GM19025 (cell line): ENCODE measurements around the gene SPP1.

ENCODE experiments used
- ATAC-seq: cut with Tn5 transposase; IDR thresholded peaks from one replicate; pipeline ENCODE4 v1.9.1; 2021; ENCODE audit warnings: mild to moderate bottlenecking, low read depth, moderate library complexity; ENCODE audit not compliant: unreplicated experiment

SPP1 gene

DNA sequence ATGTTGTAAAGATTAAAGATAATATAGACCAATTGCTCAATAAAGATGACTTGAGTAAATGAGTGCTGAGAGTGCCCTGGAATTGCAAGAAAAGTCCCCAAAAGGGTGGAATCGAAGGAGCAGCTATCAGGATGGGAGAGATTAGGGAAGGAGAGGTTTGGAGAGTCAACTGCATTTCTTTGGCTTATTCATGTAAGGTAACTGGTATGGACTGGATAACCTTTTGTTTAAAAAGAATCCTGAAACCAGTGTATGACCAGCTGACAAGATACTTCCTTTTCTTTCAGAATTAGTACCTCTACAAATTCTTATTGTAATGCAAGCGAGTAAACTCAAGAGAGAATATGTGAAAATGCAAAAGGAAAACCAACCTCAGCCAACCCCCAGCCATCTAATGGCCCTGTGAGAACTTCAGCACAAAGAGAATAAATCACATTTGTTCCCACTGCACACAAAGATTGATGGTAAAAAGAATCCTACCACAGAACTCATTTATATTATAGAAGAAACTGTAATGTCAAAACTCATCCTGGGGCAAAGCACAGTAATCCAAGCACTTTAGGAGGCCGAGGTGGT lies 24.5 kb upstream of the SPP1 start:
- ATAC-seq, result no peak

- no peak for ATAC-seq
These were observed 21.7 kb upstream of the SPP1 start for GRCh38 chr4:87953826-87954225.

DNA sequence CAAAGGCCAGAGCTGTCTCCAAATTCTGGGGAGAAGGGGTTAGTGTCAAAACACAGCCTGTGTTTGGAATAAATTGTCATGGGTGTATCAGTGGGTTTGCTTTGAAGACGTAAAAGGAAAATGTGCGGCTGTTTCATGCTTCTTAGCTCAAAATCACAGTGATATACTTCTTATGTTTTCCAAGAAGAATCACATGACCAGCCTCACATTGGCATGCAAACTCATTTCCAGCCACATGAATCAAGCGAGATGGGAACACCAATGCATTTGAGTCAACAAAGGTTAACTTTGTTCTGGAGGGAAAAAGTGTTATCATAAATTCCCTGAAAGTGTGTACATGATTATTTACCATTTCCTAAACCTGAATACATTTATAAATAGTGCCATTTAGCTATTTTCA lies 19.0 kb upstream of the SPP1 start:
- ATAC-seq, result no peak

DNA sequence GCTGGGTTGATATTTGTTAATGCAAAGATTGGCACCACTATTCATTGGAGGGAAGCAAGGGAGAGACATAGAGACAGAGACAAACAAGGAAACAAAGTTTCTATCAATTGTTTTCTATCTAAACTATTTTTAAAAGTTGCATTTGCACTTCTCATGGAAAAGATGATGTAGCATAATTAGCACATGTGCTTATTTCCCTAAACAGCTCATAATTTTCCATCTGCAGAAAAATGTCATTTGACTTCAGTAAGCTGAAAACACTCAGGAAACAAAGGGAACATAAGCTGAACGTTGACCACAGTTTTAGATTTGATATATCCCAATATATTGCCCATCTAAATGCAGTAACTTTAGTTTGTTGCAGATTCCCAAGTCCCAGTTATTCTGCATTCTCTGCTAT lies 18.5 kb upstream of the SPP1 start:
- ATAC-seq, result no peak

DNA sequence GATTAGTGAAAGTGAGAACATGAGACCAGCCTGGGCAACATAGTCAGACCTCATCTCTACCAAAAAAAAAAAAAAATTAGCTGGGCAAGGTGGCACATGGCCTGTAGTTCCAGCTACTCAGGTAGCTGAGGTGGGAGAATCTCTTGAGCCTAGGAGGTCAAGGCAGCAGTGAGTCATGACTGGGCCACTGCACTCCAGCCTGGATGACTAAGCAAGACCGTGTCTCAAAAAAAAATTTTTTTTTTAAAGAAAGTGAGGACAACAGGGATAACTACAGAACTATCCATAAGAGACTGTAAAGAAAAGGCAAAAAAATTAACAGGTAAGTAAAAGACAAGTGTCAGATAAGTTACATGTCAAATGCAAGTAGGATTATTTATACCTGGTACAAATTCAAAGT lies 13.5 kb upstream of the SPP1 start:
- no peak for ATAC-seq

GRCh38 chr4:87962398-87963146 lies 12.9 kb upstream of the SPP1 start:
- no peak for ATAC-seq

DNA sequence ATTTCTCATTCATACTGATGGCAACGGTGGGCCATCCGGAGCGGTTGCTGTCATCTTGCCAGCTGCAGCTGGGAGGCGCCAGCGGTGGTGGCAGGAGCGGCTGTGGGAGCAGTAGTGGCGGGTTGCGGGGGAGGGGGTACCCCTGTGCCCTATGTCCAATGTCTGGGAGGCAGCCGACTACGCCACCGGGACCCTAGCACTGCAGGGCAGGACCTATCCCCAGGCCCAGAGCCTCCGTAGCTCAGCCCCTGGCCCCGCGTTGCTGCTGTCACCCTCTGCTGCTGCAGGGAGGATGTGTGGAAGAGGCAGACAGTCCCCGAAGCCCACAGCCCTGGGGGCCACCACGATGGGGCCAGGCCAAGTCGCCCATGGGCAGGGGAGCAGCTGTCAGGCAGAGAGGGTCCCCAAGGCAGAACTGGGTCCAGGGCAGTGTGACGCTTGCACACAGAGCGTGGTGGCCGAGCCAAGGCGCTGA lies 10.0 kb upstream of the SPP1 start:
- no peak for ATAC-seq

GRCh38 chr4:87966095-87966496 lies 9.4 kb upstream of the SPP1 start:
- no peak for ATAC-seq

GRCh38 chr4:87967193-87967592 lies 8.3 kb upstream of the SPP1 start:
- no peak for ATAC-seq

DNA sequence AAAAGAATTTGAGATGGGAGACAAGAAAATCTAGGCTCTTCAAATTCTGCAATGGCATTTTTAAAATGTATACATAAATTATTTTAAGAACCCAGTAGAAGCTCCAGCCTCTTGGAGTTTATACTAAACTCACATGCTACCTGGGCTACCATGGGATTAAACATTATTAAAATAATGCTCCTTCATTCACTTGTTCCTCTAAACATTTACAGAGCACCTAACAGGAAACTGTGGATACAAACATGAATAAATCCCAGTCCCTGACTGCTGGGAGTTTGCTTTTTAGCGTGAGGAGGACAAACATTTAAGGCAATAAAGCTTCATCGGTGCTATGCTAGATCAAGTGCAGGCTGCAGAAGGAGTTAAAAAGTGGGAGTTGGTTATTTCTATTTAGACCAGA lies 5.4 kb upstream of the SPP1 start:
- no peak for ATAC-seq

- ATAC-seq, result no peak
These were observed 3.6 kb upstream of the SPP1 start for GRCh38 chr4:87971866-87972265.

DNA sequence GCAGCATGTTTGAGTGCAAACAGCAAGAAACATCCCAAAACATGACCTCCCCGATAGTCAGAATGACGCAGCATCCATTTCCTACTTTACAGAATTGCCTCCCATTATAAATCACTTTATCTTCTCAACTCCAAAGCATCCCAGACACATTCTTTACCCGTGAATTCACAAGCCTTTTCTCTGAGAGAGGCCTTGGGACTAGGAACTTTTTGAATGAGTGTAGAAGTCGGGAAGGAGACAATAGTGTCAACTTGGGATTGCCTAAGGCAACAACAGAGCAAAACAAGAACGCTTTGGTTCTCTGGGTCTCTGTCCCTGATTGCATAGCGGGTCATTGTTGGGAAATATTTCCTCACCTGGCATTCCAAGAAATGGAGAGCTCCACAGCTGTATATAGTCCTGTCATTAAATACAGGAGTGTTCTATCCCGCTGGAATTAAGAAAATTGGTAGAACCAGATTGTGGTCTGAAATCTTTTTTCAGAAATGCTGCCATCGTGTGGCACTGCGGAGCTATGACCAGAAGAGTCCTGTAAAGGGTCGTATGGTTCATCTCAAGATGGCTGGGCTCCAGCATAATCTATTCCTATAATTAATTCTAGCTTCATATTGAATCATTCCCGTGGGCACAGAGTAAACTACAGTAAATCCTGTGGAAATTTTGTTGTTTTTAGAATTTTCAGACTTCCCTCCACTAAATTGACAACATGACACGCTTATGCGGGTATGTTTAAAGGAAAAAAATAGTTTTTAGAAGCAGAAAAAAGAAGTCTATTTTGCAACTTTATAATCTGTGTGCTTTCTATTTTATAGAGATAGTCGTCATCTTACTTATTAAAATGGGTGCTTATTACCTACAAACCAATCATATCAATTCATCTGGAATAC lies 2.0 kb upstream of the SPP1 start:
- ATAC-seq, result peak; percentile 65

DNA sequence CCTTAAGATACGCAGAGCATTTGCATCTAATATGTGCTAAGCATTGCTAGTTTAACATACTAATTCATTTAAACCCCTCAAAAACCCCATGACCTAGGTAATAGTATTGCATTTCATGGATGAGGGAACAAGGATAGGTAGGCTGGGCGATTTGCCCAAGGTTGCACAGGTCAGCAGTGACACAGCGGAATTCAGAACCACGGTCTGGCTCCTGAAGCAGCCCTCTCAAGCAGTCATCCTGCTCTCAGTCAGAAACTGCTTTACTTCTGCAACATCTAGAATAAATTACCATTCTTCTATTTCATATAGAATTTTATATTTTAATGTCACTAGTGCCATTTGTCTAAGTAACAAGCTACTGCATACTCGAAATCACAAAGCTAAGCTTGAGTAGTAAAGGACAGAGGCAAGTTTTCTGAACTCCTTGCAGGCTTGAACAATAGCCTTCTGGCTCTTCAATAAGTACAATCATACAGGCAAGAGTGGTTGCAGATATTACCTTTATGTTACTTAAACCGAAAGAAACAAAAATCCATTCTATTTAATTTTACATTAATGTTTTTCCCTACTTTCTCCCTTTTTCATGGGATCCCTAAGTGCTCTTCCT lies 555 bp upstream of the SPP1 start:
- peak; percentile 18 for ATAC-seq

GRCh38 chr4:87977521-87978278 lies 2.2 kb downstream of the SPP1 start:
- ATAC-seq, result no peak

GRCh38 chr4:87978681-87979080 lies 3.2 kb downstream of the SPP1 start:
- no peak for ATAC-seq

- ATAC-seq, result no peak
These were observed 4.3 kb downstream of the SPP1 start for GRCh38 chr4:87979810-87980209.

DNA sequence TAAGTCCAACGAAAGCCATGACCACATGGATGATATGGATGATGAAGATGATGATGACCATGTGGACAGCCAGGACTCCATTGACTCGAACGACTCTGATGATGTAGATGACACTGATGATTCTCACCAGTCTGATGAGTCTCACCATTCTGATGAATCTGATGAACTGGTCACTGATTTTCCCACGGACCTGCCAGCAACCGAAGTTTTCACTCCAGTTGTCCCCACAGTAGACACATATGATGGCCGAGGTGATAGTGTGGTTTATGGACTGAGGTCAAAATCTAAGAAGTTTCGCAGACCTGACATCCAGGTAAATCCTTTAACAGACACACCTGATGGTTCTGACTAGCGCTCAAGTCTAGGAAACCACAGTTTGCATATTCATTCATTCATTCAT lies 6.0 kb downstream of the SPP1 start:
- ATAC-seq, result no peak

- no peak for ATAC-seq
These were observed 6.5 kb downstream of the SPP1 start for GRCh38 chr4:87982036-87982435.

DNA sequence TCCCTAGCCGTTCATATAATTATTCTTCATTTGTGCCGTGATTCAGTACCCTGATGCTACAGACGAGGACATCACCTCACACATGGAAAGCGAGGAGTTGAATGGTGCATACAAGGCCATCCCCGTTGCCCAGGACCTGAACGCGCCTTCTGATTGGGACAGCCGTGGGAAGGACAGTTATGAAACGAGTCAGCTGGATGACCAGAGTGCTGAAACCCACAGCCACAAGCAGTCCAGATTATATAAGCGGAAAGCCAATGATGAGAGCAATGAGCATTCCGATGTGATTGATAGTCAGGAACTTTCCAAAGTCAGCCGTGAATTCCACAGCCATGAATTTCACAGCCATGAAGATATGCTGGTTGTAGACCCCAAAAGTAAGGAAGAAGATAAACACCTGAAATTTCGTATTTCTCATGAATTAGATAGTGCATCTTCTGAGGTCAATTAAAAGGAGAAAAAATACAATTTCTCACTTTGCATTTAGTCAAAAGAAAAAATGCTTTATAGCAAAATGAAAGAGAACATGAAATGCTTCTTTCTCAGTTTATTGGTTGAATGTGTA lies 7.0 kb downstream of the SPP1 start:
- ATAC-seq, result no peak

DNA sequence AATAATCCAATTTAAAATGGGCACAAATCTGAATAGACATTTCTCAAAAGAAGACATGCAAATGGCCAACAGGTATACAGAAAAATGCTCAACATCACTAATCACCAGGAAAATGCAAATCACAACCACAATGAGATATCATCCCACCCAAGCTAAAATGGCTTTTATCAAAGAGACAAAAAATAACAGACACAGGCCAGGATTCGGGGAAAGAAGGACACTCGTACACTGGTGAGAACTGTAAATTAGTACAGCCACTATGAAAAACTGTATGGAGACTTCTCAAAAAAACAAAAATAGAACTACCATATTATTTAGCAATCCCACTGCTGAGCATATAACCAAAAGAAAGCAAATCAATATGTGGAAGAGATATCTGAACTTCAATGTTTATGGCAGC lies 8.5 kb downstream of the SPP1 start:
- ATAC-seq, result no peak
